ENCODE data around the gene PAPLN. TPM values are rescaled to one million over a fixed set of nuclear protein-coding genes. Genes with fewer than 3 reads are reported as not detected.

PAPLN gene
- total RNA-seq, 1 donor from 2014 or later = 4.1 TPM

DNA sequence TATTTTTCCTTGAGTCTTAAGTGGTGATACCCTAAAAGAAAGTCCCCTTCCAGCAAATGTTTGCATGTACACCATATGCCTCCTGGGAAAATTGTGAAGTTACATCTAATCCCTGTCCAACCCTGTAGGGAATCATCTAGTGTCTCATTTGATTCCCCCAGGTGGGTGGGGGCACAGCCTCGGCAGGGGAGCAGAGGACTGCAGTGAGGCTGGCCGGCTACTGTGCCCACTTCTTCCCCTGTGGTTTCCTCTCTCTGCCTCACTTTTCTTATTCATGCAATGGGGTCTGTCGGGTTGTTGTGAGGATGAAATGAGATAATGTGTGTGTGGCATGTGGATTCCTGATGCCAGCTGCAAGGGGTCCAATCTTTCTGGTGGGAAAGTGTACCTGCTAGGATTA, 6.0 kb downstream of the PAPLN start:
- H3K27ac Mint-ChIP-seq (ENCODE audit: unreplicated experiment) = no peak overlapping the region
- TF ChIP-seq, protein P1, sequence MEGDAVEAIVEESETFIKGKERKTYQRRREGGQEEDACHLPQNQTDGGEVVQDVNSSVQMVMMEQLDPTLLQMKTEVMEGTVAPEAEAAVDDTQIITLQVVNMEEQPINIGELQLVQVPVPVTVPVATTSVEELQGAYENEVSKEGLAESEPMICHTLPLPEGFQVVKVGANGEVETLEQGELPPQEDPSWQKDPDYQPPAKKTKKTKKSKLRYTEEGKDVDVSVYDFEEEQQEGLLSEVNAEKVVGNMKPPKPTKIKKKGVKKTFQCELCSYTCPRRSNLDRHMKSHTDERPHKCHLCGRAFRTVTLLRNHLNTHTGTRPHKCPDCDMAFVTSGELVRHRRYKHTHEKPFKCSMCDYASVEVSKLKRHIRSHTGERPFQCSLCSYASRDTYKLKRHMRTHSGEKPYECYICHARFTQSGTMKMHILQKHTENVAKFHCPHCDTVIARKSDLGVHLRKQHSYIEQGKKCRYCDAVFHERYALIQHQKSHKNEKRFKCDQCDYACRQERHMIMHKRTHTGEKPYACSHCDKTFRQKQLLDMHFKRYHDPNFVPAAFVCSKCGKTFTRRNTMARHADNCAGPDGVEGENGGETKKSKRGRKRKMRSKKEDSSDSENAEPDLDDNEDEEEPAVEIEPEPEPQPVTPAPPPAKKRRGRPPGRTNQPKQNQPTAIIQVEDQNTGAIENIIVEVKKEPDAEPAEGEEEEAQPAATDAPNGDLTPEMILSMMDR (conservative IDR thresholded peaks at IDR 0.05) = no peak
- peaks cover 49% of the 10 kb centered on the region for H3K27me3 Mint-ChIP-seq (ENCODE audit: low read depth)
- H3K36me3 Mint-ChIP-seq (ENCODE audit: low read depth) = no peaks in the 10 kb centered on the region
- peaks cover 16% of the 10 kb centered on the region for H3K4me1 Mint-ChIP-seq
- H3K4me3 Mint-ChIP-seq = no peak overlapping the region
- no peaks in the 10 kb centered on the region for H3K9me3 Mint-ChIP-seq
- no peak for DNase-seq (ENCODE audit: low read depth, low spot score)

DNA sequence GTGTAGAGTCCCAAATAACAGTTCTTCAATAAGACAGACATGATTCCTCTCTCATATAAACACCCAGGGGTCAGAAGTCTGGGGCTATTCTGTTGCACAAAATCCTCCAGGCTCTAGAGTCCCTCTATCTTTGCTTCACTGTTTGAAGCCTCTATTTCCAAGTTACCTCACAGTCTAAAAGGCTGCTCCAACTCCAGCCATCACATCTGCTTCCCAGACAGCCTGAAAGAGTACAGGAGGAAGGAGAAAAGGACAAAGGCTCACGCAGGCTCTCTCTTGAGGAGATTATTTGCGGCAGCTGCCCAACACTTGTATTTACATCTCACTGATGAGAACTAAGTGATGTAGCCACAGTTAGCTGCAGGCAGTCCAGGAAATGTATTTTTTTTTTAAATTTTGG, 6.4 kb downstream of the PAPLN start:
- Mint-ChIP-seq H3K4me1 (peaks cover 12% of the 10 kb centered on the region), H3K4me3 (no peak overlapping the region), H3K27me3 (ENCODE audit: low read depth) (peaks cover 45% of the 10 kb centered on the region), H3K27ac (ENCODE audit: unreplicated experiment) (no peak overlapping the region), H3K9me3 (no peaks in the 10 kb centered on the region), H3K36me3 (ENCODE audit: low read depth) (no peaks in the 10 kb centered on the region)
- TF ChIP-seq, protein P1 (conservative IDR thresholded peaks at IDR 0.05) = no peak
- no peak for DNase-seq (ENCODE audit: low read depth, low spot score)

DNA sequence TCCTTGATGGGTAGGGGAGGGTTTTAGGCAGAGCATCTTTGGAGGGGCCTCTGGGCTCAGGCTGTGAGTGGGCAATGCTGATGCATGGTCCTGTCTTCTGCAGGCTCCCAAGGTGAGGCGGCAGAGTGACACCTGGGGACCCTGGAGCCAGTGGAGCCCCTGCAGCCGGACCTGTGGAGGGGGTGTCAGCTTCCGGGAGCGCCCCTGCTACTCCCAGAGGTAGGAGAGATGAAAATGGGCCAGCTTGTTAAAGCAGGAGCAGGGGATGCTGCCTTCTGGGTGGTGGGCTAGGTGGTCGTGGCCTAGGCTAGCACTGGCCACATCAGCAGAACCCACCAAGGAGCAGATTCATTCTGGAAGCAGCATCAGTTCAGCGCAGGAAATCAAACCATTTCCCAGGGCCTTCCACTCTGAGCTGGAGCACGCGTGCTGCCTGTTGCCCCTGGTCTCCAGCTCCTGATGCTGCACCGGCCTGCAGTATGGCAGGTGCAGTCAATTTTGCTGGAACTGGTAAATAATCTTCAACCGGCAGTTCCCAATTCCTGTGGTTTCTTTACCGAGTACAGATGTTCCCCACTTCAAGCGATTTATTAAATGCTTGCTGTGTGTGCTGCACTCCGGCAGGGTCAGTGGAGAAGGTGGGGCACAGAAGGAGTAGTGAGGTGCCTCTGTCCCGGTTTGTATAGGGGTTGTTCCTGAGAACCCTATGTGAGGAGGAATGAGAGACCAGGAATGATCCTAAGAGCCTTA, 7.4 kb downstream of the PAPLN start:
- Mint-ChIP-seq H3K9me3 (no peaks in the 10 kb centered on the region), H3K4me1 (peaks cover 4% of the 10 kb centered on the region), H3K36me3 (ENCODE audit: low read depth) (no peaks in the 10 kb centered on the region), H3K27me3 (ENCODE audit: low read depth) (peaks cover 35% of the 10 kb centered on the region), H3K27ac (ENCODE audit: unreplicated experiment) (no peak overlapping the region), H3K4me3 (no peak overlapping the region)
- TF ChIP-seq, protein P1 (conservative IDR thresholded peaks at IDR 0.05) = no peak
- DNase-seq (ENCODE audit: low read depth, low spot score) = no peak

DNA sequence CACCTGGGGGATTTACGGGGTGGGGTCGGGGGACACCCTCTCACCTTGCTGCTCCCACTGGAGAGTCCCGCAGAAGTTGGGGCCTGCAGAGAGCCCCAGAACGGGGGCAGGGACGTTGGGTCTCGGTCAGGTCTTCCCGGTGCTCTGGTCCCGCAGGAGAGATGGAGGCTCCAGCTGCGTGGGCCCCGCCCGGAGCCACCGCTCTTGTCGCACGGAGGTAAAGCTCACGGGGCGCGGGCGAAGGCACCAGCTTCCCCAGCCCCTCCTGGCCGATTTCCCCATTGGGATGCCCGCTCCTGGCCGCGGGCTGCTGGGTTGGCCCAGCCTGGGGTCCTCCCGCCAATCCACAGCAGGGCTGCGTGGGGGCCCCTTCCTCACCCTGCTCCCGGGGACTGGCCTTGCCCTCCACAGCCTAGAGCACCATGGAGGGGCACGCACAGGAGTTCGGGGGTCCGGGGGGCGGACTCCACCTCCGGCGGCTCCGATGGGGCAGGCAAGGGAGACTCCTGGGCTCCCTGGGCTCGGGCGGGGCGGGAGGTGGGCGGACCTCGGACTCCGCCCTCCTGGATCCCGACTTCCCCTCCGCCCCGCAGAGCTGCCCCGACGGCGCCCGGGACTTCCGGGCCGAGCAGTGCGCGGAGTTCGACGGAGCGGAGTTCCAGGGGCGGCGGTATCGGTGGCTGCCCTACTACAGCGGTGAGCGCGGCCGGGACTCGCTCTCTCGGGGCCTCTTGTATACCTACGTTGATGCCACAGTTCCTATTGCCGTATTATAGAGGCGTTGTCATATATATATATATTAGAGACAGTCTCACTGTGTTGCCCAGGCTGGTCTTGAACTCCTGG, 8.4 kb downstream of the PAPLN start:
- Mint-ChIP-seq H3K27me3 (ENCODE audit: low read depth) (peaks cover 27% of the 10 kb centered on the region), H3K36me3 (ENCODE audit: low read depth) (no peaks in the 10 kb centered on the region), H3K9me3 (no peaks in the 10 kb centered on the region), H3K4me3 (no peak overlapping the region), H3K4me1 (peaks cover 4% of the 10 kb centered on the region), H3K27ac (ENCODE audit: unreplicated experiment) (no peak overlapping the region)
- DNase-seq (ENCODE audit: low read depth, low spot score) = no peak
- TF ChIP-seq, protein P1 (conservative IDR thresholded peaks at IDR 0.05) = no peak

DNA sequence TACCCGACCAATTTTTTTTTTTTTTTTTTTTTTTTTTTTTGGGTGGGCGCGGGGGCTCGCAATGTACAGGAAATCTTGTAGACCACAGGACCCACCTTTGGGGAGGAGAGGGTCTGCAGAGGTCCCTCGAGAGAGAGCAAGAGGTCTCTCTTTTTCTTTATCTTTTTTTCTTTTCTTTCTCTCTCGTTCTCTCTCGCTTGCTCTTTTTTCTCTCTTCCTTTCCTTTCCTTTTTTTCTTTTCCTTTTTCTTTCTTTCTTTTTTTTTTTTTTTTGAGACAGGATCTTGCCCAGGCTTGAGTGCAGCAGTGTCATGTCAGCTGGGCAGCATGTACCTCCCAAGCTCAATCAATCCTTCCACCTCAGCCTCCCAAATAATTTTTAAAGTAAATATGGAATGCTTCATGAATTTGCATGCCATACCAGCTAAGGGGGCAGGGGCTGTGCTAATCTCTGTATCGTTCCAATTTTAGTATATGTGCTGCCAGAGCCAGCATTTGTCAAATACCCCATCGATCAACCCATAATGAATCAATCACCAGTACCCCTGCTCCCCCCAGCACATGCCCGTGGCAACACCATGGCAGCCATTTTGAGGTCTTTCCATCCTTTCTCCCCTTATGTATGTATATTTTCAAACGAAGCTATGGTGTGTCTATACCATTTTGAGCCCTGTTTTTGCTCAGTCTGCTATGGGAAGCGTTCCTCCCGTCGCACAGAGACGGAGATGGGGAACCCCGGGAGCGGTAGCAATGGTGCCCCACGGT, 9.3 kb downstream of the PAPLN start:
- Mint-ChIP-seq H3K4me3 (no peak overlapping the region), H3K27me3 (ENCODE audit: low read depth) (peaks cover 18% of the 10 kb centered on the region), H3K36me3 (ENCODE audit: low read depth) (no peaks in the 10 kb centered on the region), H3K4me1 (peaks cover 4% of the 10 kb centered on the region), H3K9me3 (no peaks in the 10 kb centered on the region), H3K27ac (ENCODE audit: unreplicated experiment) (peak overlapping the region; percentile 78)
- DNase-seq (ENCODE audit: low read depth, low spot score) = no peak
- TF ChIP-seq, protein P1 (conservative IDR thresholded peaks at IDR 0.05) = no peak
